C4-2B (cell line): Measurements from ENCODE around the gene PID1.

Source experiments
- H3K27ac ChIP-seq: fragments of 450-650 bp; 2 replicates; pipeline ENCODE4 v1.5.1; 2017
- CTCF ChIP-seq: fragments of 450-650 bp; conservative IDR thresholded peaks from 2 replicates; pipeline ENCODE4 v1.5.1; 2017; ENCODE audit warnings: mild to moderate bottlenecking
- ZFX ChIP-seq: fragments of 450-650 bp; IDR thresholded peaks from 2 replicates; pipeline ENCODE4 v1.6.1; 2017

The PID1 gene

DNA sequence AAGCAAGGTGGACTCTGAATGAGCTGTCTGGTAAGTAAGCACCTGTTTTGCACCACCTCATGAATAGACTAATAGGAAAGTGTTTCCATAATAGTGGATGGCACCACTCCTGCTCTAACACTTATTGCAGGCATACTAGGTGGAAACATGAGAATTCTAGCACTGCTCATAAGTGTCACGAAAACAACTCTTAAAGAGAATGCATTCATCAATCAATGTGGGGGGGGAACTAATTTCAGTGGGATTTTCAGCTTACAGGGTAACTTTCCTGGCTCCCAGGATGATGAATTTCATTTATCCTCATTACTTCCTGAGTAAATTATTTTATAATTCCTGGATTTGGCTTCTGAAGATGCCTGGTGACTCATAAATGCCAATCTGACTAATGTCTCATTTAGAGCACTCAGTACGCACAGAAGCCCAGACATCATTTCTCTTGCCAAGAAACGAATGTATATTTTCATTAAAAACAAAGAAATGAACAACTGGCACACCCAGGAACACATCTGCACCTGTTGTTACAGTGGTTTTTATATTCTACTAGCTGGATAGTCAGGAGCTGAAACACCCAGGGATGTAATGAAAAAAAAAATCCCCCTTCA lies 129.6 kb downstream of the PID1 start:
- TF ChIP-seq ZFX (no peak), CTCF (no peak)
- H3K27ac ChIP-seq, result no peak overlapping the region

- no peak for TF ChIP-seq ZFX
- no peak for TF ChIP-seq CTCF
- H3K27ac ChIP-seq, result no peak overlapping the region
Measured at GRCh38 chr2:229137639-229138038, 133.4 kb downstream of the PID1 start.

DNA sequence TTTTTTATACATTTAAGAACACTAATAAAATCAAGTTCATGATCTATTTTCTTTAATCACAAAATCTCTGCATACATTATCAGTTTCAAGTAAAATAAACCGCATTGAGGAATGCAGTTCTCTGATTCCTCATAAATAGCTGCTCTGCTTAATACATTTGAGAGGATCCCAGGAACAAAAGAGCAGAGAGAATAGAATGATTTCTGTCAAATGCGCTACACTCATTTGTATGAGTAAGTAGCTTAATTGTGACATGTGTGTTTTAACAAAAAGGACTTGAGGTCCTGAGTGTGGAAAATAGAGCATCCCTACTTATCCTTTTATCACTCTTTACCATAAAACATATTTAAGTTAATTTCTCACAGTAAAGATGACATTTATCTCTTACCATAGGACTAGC lies 134.0 kb downstream of the PID1 start:
- H3K27ac ChIP-seq, result no peak overlapping the region
- TF ChIP-seq CTCF (no peak), ZFX (no peak)

DNA sequence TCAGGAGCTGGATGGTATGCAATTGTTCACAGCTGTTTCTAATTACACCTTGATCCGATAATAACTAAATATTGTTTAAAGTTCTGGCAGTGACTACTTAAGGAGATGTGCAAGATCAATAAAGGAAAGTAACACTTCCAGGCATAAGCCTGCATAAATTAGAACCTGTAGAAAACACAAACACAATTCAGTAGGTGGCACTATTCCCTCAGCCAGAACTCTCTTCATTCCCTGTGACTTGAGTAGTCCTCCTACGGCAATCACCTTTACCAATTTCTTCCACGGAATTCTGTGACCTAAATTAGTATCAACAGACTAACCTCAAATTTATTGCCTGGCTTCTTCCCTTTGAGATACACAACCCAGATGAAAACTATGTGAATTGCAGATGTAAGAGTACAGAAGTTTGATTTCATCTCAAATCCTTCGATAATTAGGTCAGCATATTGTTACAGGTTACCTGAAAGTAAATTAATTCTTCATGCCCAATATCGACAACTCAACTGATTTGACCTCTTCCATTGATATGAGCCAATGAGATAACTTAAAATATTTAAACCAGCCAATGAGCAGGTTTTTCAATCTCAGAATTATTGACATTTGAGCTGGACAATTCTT lies 137.8 kb downstream of the PID1 start:
- TF ChIP-seq CTCF, result peak; percentile 75
- no peak for TF ChIP-seq ZFX
- H3K27ac ChIP-seq, result no peak overlapping the region

DNA sequence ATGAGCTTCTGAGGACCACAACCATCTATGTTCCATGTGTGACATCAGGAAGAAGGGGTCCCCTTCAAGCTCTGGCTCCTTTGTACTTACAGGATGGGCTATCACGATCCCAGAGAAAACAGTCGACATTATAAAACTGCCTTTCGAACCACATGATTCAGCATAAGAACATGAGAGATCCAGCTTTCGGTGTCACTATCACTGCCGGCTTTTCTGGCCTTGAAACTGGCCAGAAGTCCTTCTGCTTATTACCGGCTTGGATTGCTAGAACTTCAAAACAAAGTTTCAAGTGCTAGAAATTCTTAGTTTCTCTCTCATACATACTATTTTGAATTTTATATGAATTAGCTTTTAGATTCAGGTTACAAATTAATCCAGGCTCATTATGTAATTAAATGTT lies 138.9 kb downstream of the PID1 start:
- no peak for TF ChIP-seq CTCF
- TF ChIP-seq ZFX, result no peak
- H3K27ac ChIP-seq, result no peak overlapping the region

GRCh38 chr2:229130522-229130921 lies 140.6 kb downstream of the PID1 start:
- H3K27ac ChIP-seq, result no peak overlapping the region
- TF ChIP-seq ZFX (no peak), CTCF (no peak)

GRCh38 chr2:229129738-229130371 lies 141.2 kb downstream of the PID1 start:
- TF ChIP-seq ZFX (no peak), CTCF (no peak)

More at GRCh38 chr2:229129738-229130371, 141.2 kb downstream of the PID1 start:
- no peak overlapping the region for H3K27ac ChIP-seq
